Activated CD8-positive, alpha-beta T cell treated with anti-CD3 and anti-CD28 coated beads for 36 hours (primary cell): ENCODE data around the gene DNAJC11. TPM values are rescaled to one million over a fixed set of nuclear protein-coding genes. Genes with fewer than 3 reads are reported as not detected.

Source experiments
- ATAC-seq: fragments of 200-7000 bp; cut with Tn5 transposase; one replicate; pipeline ENCODE4 v1.10.0; 2021; ENCODE audit warnings: mild to moderate bottlenecking, moderate library complexity
- CTCF ChIA-PET: fragments of 350-600 bp; sonication (Branson Sonifier 250); formaldehyde crosslinking; loops from one replicate; lab custom pipeline; 2021; ENCODE audit warnings: antibody characterized with exemption; lab: Charles Lee
- POLR2A ChIA-PET: fragments of 350-600 bp; sonication (Branson Sonifier 250); formaldehyde crosslinking; loops from one replicate; lab custom pipeline; 2021; ENCODE audit warnings: antibody characterized with exemption; lab: Charles Lee
- DNase-seq: peaks from one replicate; pipeline ENCODE4 v3.0.0-alpha.2; 2020
- H3K27ac Mint-ChIP-seq: one replicate; pipeline ENCODE4 v1.8.0; 2021; ENCODE audit warnings: mild to moderate bottlenecking, mixed read lengths
- H3K27me3 Mint-ChIP-seq: one replicate; pipeline ENCODE4 v1.8.0; 2021; ENCODE audit warnings: mixed read lengths
- H3K36me3 Mint-ChIP-seq: one replicate; pipeline ENCODE4 v1.8.0; 2021; ENCODE audit warnings: low read depth, mixed read lengths
- H3K4me1 Mint-ChIP-seq: one replicate; pipeline ENCODE4 v1.8.0; 2021; ENCODE audit warnings: low read depth, mixed read lengths
- H3K4me3 Mint-ChIP-seq: one replicate; pipeline ENCODE4 v1.8.0; 2021; ENCODE audit warnings: mild to moderate bottlenecking, moderate library complexity, mixed read lengths
- H3K9me3 Mint-ChIP-seq: one replicate; pipeline ENCODE4 v1.8.0; 2021; ENCODE audit warnings: mixed read lengths
- CTCF ChIP-seq: fragments of 200-600 bp; IDR thresholded peaks from one replicate; pipeline ENCODE4 v1.8.0; 2022; ENCODE audit warnings: antibody characterized with exemption, mild to moderate bottlenecking
- intact Hi-C: fragments of 100-400 bp; cut with micrococcal nuclease; formaldehyde crosslinking; loops from one replicate; pipeline ENCODE4 v1.10.0; 2022
- total RNA-seq, 2 experiments: library from RNA; stranded (reverse); gene quantifications; one replicate each; pipeline ENCODE4 v1.2.3, GENCODE V29; 2021

The DNAJC11 gene
- total RNA-seq, 2 experiments from 2014 or later, result 52.8 to 53.3 TPM

GRCh38 chr1:6585081-6585722 is 116.4 kb downstream of the DNAJC11 start:
- peak overlapping the region; percentile 1 for H3K27ac Mint-ChIP-seq
- TF ChIP-seq CTCF, result no peak
- intact Hi-C loops, result no loop called here
- peaks cover 30% of the 10 kb centered on the region for H3K4me1 Mint-ChIP-seq
- no peaks in the 10 kb centered on the region for H3K27me3 Mint-ChIP-seq
- ATAC-seq, result no peak
- H3K4me3 Mint-ChIP-seq, result no peak overlapping the region
- no peaks in the 10 kb centered on the region for H3K9me3 Mint-ChIP-seq
- DNase-seq, result no peak
- ChIA-PET CTCF (no interaction called here), POLR2A (interaction anchor here (0.7 to 1.1 kb wide), 2 partner anchors 12 to 13 kb away, joined by 3 read pairs; no protein-coding TSS in a partner anchor)
- H3K36me3 Mint-ChIP-seq, result peaks cover 7% of the 10 kb centered on the region

Other genes starting within 250 kb of the DNAJC11 start
- 10 to 100 TPM; 55.8 to 57.8 TPM for gene TNFRSF25, start 235.6 kb downstream of the DNAJC11 start, total RNA-seq
- gene PLEKHG5, start 210.1 kb downstream of the DNAJC11 start, total RNA-seq, result 1 to 10 TPM; 1.7 to 1.8 TPM
- gene NOL9, start 147.3 kb downstream of the DNAJC11 start, total RNA-seq, result 10 to 100 TPM; 39.7 to 40.4 TPM
- gene TAS1R1, start 146.5 kb downstream of the DNAJC11 start, total RNA-seq, result not detected
- 10 to 100 TPM; 22.4 to 32.1 TPM for gene ZBTB48, start 121.8 kb downstream of the DNAJC11 start, total RNA-seq
- gene KLHL21, start 98.9 kb downstream of the DNAJC11 start, total RNA-seq, result 10 to 100 TPM; 17.9 to 18.1 TPM
- gene PHF13, start 88.1 kb downstream of the DNAJC11 start, total RNA-seq, result 10 to 100 TPM; 12.5 to 14.8 TPM
- 10 to 100 TPM; 19.0 to 24.5 TPM for gene THAP3, start 76.9 kb downstream of the DNAJC11 start, total RNA-seq
- gene CAMTA1, start 83.6 kb upstream of the DNAJC11 start, total RNA-seq, result 10 to 100 TPM; 67.7 to 70.9 TPM